Amniotic epithelial cell (primary cell): ENCODE measurements around the gene MED22.
"Not testable (repeated sequence)": the region's sequence is repeated elsewhere in the genome, so short reads cannot be mapped to it uniquely, and the experiment has no call there.

Experiments
- DNase-seq: peaks from one replicate; pipeline ENCODE4 v3.0.0-alpha.2; 2010; ENCODE audit warnings: low read depth

MED22 gene

DNA sequence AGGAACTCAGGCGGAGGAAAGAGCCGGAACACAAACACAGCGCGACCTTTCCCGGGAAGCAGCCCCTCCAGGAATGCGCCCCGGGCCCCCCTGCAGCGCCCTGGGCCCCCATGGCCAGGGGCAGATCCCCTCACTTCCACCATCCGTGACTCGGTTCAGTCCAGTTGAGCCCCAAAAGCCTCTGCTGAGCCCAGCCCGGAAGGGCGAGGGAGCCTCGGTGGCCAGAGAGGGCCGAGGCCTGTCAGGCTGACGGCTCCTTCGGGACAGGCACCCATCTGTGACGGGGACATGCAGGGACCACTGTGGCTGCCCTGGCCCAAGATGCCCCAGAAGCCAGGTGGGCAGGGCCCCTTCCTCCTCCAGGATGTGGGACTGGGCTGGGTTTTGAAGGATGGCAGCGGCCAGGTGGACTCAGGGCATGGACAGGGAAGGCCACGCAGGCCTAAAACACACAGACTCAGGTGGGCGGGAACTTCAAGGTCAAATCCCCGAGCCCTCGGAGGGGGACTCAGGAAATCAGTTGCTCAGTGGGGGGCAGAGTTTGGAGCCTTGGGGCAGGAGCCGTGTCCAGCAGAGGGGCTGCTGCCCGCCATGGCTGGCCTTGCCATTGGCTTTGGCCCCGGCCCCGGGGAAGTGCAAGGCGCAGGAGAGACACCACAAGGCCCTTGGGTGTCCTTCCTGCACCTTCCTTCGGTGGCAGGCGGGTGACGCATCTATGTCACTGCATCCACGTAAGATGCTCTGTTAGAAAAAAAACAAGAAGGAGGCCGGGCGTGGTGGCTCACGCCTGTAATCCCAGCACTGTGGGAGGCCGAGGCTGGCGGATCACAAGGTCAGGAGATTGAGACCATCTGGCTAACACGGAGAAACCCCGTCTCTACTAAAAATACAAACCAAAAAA, 43.2 kb downstream of the MED22 start:
- no peak for DNase-seq

DNA sequence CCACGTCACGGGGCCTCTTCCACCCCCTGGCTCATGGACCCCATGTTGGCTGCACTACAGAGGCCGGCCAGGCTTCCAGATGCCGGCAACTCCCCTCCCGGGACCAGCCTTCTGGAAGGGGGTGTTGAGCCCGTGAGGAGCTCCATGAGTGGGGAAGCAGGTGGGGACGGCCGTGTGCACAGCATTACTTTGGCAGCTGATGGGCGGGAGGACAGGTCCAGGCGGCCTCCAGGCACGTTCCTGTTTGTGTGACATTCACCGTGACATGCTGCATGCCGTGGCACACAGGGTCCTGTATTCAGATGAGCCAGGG, 43.8 kb downstream of the MED22 start:
- DNase-seq = no peak

DNA sequence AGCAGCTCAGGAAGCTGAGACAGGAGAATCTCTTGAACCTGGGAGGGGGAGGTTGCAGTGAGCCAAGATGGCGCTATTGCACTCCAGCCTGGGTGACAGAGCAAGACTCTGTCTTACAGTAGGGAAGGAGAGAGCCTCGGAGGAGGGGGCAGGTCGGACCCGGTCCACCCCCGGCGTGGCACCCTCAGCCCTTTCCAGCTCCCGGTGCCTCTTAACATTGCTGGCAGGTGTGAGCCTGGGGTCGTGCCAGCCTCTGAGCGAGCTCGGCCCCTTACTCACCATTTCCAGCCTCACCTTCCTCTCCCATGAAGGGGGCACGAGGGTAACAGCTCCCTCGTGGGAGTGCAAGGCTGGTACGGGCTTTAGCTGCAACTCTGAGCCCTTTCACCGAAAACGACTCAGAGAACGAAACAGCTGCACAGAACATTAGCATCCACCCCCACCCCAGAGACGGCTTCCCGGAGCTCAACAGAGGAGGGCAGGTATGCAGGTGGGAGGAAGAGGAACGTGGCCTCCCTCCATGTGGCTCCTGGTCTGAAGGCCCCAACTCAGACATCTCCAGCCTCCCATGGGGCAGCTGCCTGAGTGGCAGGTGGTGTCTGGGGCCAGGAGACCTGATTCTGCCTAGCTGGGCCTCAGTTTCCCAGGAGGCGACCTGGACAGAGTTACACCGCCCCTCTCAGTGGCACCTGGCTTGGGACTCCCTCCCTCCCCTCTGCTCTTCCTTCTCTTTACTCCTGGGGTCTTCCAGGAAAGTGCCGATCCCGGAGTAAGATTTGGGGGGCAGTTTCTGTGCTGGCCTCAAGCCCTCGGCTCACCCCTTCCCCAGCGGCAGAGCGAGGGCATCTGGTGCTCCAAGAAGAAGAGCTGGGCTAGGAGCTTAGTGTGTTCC, 44.4 kb downstream of the MED22 start:
- no peak for DNase-seq

DNA sequence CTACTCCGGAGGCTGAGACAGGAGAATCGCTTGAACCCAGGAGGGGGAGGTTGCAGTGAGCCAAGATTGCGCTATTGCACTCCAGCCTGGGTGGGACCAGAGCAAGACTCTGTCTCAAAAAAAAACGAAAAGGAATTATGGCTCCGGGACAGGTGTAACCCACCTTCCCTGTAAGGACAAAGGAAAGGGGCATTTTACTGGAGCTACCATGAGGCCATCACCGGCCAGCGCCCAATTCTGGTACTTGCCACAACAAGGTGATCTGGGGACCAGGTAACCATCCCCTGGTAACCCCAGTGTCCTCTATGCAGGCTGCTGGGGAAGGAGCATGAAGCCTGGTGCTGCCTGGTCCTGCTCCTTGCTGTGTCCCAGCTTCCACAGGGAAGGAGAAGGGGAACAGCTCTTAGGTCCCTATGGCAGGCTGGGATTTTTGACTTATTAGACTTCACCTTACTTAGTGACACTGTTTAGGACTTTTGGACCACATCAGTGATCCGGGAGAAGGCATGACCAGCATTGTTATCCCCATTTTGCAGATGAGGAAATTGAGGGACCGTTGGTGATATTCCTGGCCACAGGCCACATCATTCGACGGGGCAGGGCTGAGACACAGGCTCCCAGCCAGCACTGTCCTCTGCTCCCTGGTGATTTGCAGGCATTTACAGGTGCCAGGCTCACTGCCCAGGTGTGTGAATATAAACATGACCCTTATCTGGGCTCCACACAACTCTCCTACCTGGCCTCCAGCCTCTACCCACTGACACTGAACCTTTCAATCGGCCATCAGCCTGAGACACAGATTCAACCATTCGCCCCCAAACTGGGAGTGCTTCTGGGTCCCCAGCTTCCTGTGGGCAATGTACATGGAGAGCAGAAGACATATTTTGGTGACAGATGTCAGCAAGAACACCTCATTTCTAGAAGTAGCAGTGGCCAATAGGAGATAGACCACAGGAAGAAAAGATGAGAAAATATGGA, 46.4 kb downstream of the MED22 start:
- no peak for DNase-seq

DNA sequence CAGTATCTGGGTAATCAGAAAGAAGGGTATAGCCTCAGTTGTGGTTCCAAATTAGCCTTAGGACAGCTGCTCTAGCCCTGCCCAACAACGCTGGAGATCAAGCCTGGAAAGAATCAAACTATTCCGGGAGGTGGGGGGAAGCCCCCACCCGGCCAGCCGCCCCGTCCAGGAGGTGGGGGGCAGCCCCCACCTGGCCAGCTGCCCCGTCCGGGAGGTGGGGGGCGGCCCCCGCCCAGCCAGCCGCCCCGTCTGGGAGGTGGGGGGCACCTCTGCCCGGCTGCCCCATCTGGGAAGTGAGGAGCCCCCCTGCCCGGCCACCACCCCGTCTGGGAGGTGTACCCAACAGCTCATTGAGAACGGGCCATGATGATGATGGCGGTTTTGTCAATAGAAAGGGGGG, 47.9 kb downstream of the MED22 start:
- DNase-seq = not testable (repeated sequence)

DNA sequence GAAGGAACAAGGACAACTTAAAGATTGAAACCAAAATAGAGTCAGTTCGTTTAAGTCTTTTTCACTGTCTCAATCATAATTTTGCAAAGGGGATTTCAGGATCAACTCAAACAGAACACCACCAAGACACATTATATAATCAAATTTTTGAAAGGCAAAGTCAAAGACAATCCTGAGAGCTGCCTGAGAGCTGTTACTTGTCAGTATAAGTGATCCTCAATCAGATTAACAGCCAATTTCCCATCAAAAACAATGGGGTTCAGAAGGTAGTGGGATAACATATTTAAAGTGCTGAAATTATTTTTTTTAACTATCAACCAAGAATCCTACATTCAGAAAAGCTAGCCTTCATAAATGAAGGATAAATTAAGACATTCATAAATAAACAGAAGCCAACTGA, 53.7 kb downstream of the MED22 start:
- DNase-seq = no peak

DNA sequence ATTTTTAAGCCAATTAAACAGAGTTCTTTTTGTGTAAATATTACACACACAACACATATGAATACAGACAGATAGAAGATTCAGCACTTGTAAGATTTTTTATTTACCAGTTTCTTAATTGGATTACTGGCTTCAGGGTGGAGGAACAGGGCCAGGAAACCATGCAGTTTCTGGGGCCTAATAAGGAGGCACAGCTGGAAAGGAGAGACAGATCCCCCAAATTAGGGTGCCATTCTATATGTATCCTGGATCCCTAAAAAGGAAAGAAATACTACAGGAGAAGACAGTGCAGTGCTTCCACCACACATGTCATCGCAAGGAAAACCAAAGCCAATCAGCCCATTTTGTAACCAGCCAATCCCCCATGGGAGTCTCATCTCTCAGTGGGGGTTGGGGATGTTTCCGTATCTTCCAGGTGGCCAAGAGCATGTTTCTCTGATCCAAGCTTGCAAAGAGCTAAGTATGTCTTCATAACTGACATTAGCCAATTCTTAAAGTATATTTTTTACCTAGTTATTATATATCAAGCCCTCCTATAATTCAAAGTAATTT, 57.1 kb downstream of the MED22 start:
- peak; percentile 6 for DNase-seq
